ENCODE data around the gene SEMA7A.

GRCh38 chr15:74427607-74428441, 5.9 kb downstream of the SEMA7A start:
- TF ChIP-seq CTCF (conservative IDR thresholded peaks at IDR 0.05): no peak
- no peak for TF ChIP-seq ZFX (IDR thresholded peaks at IDR 0.05)

All from C4-2B (cell line).